GM18873 (cell line): Measurements from ENCODE around the gene MEX3B.
"Not testable (repeated sequence)": the region's sequence is repeated elsewhere in the genome, so short reads cannot be mapped to it uniquely, and the experiment has no call there.

Experiments used
- ATAC-seq: cut with Tn5 transposase; IDR thresholded peaks from one replicate; pipeline ENCODE4 v1.9.1; 2021; ENCODE audit warnings: mild to moderate bottlenecking, moderate library complexity, moderate number of reproducible peaks; ENCODE audit not compliant: unreplicated experiment, low FRiP score

The MEX3B gene

DNA sequence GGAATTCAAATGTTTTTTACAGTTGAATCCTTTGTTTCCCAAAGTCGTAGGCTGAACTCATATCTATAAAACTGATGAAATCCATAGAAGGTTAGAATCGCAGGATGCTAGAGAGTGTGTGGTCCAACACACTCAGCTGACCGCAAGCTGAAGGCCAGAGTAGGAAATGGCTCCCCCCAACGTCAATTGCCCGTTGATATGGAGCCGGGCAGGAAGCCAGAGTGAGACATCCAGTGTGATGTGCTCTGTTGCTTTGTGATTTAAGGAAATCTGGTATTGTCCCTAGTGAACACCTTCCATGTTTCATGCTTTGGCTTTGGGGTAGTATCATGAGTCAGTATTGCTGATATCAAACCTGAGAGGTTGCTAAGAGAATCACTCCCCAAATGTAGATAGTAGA lies 5.8 kb upstream of the MEX3B start:
- ATAC-seq = no peak

GRCh38 chr15:82048811-82049210 lies 3.0 kb upstream of the MEX3B start:
- no peak for ATAC-seq

GRCh38 chr15:82047453-82048400 lies 1.9 kb upstream of the MEX3B start:
- no peak for ATAC-seq

GRCh38 chr15:82046666-82047452 lies 1.0 kb upstream of the MEX3B start:
- ATAC-seq = peak; percentile 35

- ATAC-seq = peak; percentile 9
These were observed 483 bp downstream of the MEX3B start for GRCh38 chr15:82045179-82045891.

GRCh38 chr15:82044373-82045178 lies 1.2 kb downstream of the MEX3B start:
- ATAC-seq = no peak

DNA sequence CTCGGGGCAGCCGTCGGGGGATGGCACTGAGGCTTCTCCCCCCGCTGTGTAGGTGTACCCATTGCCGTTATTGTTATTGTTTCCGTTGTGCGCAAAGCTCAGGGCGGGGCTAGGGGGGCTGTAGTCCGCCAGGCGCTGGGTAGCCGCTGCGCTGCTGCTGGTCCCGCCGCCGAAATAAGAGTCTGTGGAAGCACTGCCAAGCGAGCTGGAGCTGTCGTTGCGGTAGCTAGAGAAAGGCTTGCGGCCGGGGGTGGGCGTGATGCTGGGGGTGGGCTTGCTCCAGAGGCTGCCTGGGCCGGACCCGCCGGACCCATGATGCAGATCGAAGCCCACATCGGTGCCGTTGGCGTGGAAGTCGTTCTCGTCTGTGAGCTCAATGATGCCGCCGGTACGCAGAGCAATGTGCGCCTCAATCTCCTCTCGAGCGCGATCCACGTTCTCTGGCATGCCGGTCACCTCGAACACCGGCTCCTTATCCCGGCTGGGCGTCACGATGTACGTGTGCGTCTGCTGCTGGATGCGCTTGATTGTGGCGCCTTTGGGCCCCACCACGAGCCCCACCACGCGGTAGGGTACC lies 1.9 kb downstream of the MEX3B start:
- ATAC-seq = no peak

GRCh38 chr15:82043130-82043673 lies 2.6 kb downstream of the MEX3B start:
- no peak for ATAC-seq

GRCh38 chr15:82040862-82041261 lies 5.0 kb downstream of the MEX3B start:
- ATAC-seq = no peak

DNA sequence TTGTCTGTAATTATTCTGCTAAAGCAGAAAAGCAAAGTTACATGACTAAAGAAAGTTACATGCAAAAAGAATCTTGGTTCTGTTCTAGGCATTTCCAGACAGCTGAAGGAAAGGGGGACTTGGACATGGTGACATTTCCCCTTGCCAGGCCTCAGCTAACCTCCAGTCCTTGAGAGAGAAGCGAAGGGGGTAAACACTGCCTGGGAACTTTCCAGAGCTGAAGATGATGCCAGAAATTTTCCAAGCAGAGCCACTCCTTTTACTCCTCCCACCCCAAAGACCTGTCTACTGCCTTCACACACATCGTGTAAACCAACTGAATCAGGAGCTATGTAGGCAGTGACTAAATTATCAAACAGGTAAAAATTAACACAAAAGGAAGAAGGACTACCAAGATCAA lies 5.4 kb downstream of the MEX3B start:
- ATAC-seq = no peak

GRCh38 chr15:82039871-82040270 lies 5.9 kb downstream of the MEX3B start:
- no peak for ATAC-seq

DNA sequence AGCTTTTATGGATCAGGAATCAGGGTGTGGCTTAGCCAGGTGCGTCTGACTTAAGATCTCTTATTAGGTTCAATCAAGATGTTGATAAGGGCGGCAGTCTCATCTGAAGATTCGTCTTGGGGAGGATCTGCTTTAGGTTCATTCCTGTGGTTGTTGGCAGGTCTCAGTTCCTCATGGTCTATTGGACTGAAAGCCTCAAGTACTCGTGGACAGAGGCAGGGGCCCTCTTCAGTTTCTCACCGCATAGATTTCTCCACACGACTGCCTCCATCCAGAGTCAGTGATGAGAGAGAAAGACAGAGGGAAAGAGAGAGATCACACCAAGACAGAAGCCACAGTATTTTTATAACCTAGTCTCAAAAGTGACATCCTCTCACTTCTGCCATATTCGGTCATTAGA lies 9.4 kb downstream of the MEX3B start:
- ATAC-seq = no peak

DNA sequence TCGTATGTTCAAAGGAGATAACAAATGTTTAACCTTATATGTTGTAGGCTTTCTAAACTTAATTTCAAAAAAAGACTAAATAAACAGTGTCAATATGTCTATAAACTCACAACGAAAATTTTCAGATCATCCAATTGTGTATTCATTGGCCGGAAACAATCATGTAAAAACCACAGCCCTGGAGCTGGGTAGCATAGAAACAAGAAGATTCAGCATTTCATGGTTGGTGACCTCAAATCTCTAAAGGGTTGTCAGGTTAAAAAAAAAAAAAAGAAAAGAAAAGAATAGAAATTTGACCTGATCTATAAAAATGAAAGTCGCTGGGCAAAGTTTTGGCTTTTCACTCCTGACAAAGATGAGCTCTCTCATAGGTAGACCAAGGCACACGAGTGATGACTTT lies 13.9 kb downstream of the MEX3B start:
- ATAC-seq = no peak

DNA sequence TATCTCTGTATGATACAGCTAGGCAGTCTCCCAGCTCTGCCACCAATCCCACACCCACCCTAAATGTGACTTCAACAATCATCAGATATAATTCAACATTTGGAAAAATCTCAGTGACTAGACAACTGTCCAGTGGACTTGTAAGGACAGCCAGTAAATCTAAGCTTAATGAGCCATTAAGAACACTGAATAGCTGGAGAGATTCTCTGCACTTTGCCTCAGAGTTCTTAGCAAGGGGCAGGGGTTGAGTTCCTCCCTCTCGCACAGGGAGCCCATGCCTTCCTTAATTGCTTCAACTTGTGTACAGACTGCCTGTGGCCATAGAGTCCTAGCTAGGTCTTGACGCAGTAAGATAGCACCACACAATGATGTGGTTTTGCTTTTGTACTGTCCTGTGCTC lies 15.6 kb downstream of the MEX3B start:
- no peak for ATAC-seq

- not testable (repeated sequence) for ATAC-seq
These were observed 17.7 kb downstream of the MEX3B start for GRCh38 chr15:82028163-82028562.

- no peak for ATAC-seq
These were observed 23.8 kb downstream of the MEX3B start for GRCh38 chr15:82021992-82022391.

GRCh38 chr15:82020625-82021394 lies 25.0 kb downstream of the MEX3B start:
- no peak for ATAC-seq

DNA sequence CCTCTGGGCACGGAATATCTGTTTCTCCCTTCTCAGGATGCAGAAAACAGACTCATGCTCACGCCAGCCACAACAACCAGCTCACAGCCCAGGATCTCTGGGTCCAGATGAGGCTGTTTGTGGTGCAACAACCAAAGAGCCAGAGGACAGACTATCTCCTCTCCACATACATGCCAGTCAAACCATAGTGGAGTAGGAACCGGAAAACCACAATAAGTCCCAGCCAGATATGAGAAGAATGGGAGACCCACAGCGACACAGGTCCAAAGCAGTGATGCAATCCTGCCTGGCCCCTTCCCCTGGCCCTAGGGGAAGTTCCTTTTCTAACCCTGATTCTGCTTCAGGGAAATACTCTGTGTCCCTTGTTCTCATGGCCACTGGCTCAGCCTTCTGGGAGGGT lies 27.6 kb downstream of the MEX3B start:
- no peak for ATAC-seq

- ATAC-seq = no peak
These were observed 28.2 kb downstream of the MEX3B start for GRCh38 chr15:82017656-82018055.
